Vagina (tissue), 2 donors: Measurements from ENCODE around the gene DYNC1I1.

Experiments
- CTCF ChIP-seq, 3 experiments: fragments of 450-650 bp in 2 of 3; fragments of 200-600 bp in 1 of 3; sonication (generic) in 1 of 3; IDR thresholded peaks; one replicate each; pipeline ENCODE4 v1.5.1; 2017 to 2019; ENCODE audit warnings: antibody characterized with exemption in 3 of 3, mild to moderate bottlenecking in 2 of 3, moderate library complexity in 2 of 3
- POLR2A ChIP-seq, 2 donors: fragments of 450-650 bp; IDR thresholded peaks; one replicate each; pipeline ENCODE4 v1.6.1; 2017; ENCODE audit warnings: antibody characterized with exemption in 2 of 2, mild to moderate bottlenecking in 2 of 2, moderate library complexity in 2 of 2
- POLR2AphosphoS5 ChIP-seq, 2 donors: sonication (generic); formaldehyde crosslinking; IDR thresholded peaks; one replicate each; pipeline ENCODE4 v1.9.0; 2017; ENCODE audit warnings: antibody characterized with exemption in 2 of 2, mild to moderate bottlenecking in 2 of 2, low read depth in 1 of 2; ENCODE audit not compliant: insufficient read depth in 1 of 2

- TF ChIP-seq POLR2A (IDR thresholded peaks at IDR 0.05): no peak
- TF ChIP-seq CTCF (IDR thresholded peaks at IDR 0.05): no peak
- TF ChIP-seq POLR2AphosphoS5 (IDR thresholded peaks at IDR 0.05; ENCODE audit: insufficient read depth in 1 of 2, low read depth in 1 of 2): no peak
These were observed 35.7 kb upstream of the DYNC1I1 start for GRCh38 chr7:95736635-95737034.
